Mesendoderm (in vitro differentiated cells): Measurements from ENCODE around the gene ABCB11.

Source experiments
- DNase-seq: peaks from one replicate; pipeline ENCODE4 v3.0.0; 2013
- H2AK5ac ChIP-seq: 2 replicates; pipeline ENCODE4 v1.6.1; 2013; ENCODE audit warnings: low read length, inconsistent platforms
- H2BK120ac ChIP-seq: 2 replicates; pipeline ENCODE4 v1.6.1; 2013; ENCODE audit warnings: low read depth, mild to moderate bottlenecking, low read length, moderate library complexity, mixed read lengths
- H2BK15ac ChIP-seq: replicated peaks from 2 replicates; pipeline ENCODE4 v1.6.1; 2013; ENCODE audit warnings: low read depth, mild to moderate bottlenecking, moderate library complexity
- H2BK5ac ChIP-seq: 2 replicates; pipeline ENCODE4 v1.6.1; 2013; ENCODE audit warnings: low read length, inconsistent platforms
- H3K18ac ChIP-seq: 2 replicates; pipeline ENCODE4 v1.6.1; 2013; ENCODE audit warnings: mild to moderate bottlenecking, low read length, mixed read lengths
- H3K23ac ChIP-seq: one replicate; pipeline ENCODE4 v1.6.1; 2013; ENCODE audit warnings: low read length
- H3K27ac ChIP-seq: 2 replicates; pipeline ENCODE4 v1.5.1; 2013; ENCODE audit warnings: low read depth, mild to moderate bottlenecking, inconsistent platforms, low read length, moderate library complexity
- H3K27me3 ChIP-seq: 2 replicates; pipeline ENCODE4 v1.6.1; 2013; ENCODE audit warnings: low read length, control low read depth, mild to moderate bottlenecking, inconsistent platforms; ENCODE audit not compliant: insufficient read depth, poor library complexity
- H3K36me3 ChIP-seq: 2 replicates; pipeline ENCODE4 v1.6.1; 2013; ENCODE audit warnings: low read length, inconsistent platforms; ENCODE audit not compliant: control insufficient read depth, insufficient read depth
- H3K4ac ChIP-seq: one replicate; pipeline ENCODE4 v1.6.1; 2013; ENCODE audit warnings: low read depth, mild to moderate bottlenecking, low read length, moderate library complexity
- H3K4me1 ChIP-seq: 2 replicates; pipeline ENCODE4 v1.6.1; 2013; ENCODE audit warnings: low read depth, low read length, inconsistent platforms; ENCODE audit not compliant: control insufficient read depth
- H3K4me2 ChIP-seq: 2 replicates; pipeline ENCODE4 v1.6.1; 2013; ENCODE audit warnings: low read length
- H3K4me3 ChIP-seq: 2 replicates; pipeline ENCODE4 v1.5.1; 2013; ENCODE audit warnings: mild to moderate bottlenecking, low read length
- H3K56ac ChIP-seq: one replicate; pipeline ENCODE4 v1.6.1; 2013; ENCODE audit warnings: low read length
- H3K79me1 ChIP-seq: 2 replicates; pipeline ENCODE4 v1.6.1; 2013; ENCODE audit warnings: low read length, inconsistent platforms
- H3K79me2 ChIP-seq: 2 replicates; pipeline ENCODE4 v1.6.1; 2013; ENCODE audit warnings: mild to moderate bottlenecking, low read length; ENCODE audit not compliant: control insufficient read depth, insufficient read depth
- H3K9ac ChIP-seq: 2 replicates; pipeline ENCODE4 v1.6.1; 2013; ENCODE audit warnings: low read length, inconsistent platforms
- H4K5ac ChIP-seq: one replicate; pipeline ENCODE4 v1.6.1; 2013; ENCODE audit warnings: low read length
- H4K8ac ChIP-seq: one replicate; pipeline ENCODE4 v1.6.1; 2013; ENCODE audit warnings: low read depth, mild to moderate bottlenecking, control low read depth, low read length, moderate library complexity
- WGBS: extraction: QIAGEN DNeasy Blood & Tissue Kit; methylation state at CpG from one replicate; pipeline ENCODE4 v1.1.7; 2013; ENCODE audit warnings: low lambda C conversion rate, missing lambda C conversion rate; ENCODE audit not compliant: insufficient coverage; ENCODE audit errors: extremely low coverage; 5-methylcytosine and 5-hydroxymethylcytosine counted together

Gene ABCB11

DNA sequence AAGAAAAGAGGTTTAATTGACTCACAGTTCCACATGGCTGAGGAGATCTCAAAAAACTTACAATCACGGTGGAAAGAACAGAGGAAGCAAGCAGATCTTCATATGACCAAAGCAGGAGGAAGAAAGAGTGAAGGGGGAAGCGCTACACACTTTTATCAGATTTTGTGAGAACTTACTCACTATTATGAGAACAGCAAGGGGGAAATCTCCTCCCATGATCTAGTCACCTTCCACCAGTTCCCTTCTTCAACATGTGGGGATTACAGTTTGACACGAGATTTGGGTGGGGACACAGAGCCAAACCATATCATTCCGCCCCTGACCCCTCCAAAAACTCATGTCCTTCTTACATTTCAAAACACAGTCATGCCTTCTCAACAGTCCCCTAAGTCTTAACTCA, 75.8 kb downstream of the ABCB11 start:
- H3K23ac ChIP-seq, result no peak overlapping the region
- no peak overlapping the region for H2BK15ac ChIP-seq
- no peak overlapping the region for H4K5ac ChIP-seq
- no peaks in the 10 kb centered on the region for H3K79me2 ChIP-seq
- DNase-seq, result no peak
- no peak overlapping the region for H3K4me2 ChIP-seq
- no peak overlapping the region for H3K4me3 ChIP-seq
- H2AK5ac ChIP-seq, result no peak overlapping the region
- H3K36me3 ChIP-seq, result no peaks in the 10 kb centered on the region
- no peak overlapping the region for H4K8ac ChIP-seq
- H3K18ac ChIP-seq, result no peak overlapping the region
- WGBS, result no CpG with 5 or more reads among the region's 4 CpGs
- H3K27ac ChIP-seq, result no peak overlapping the region
- H3K4me1 ChIP-seq, result no peaks in the 10 kb centered on the region
- H3K4ac ChIP-seq, result no peak overlapping the region
- no peaks in the 10 kb centered on the region for H3K79me1 ChIP-seq
- H3K9ac ChIP-seq, result no peak overlapping the region
- no peak overlapping the region for H2BK120ac ChIP-seq
- H3K27me3 ChIP-seq, result no peaks in the 10 kb centered on the region
- no peak overlapping the region for H3K56ac ChIP-seq
- no peak overlapping the region for H2BK5ac ChIP-seq

DNA sequence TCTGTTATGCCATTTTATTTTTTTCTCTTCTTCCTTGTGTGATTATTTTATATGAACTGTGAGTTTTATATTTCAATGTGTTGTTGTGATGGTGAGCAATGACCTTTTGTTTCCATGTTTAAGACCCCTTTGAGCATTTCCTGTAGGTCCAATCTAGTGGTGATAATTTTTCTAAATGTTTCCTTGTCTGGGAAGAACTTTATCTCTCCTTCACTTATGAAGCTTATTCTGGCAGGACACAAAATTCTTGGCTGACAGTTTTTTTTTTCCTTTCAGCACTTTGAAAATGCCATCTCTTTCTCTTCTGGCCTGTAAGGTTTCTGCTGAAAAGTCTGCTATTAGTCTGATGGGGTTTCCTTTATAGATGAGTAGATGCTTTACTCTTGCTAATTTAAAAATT, 76.9 kb downstream of the ABCB11 start:
- Histone ChIP-seq H3K4me1 (no peaks in the 10 kb centered on the region), H2BK15ac (no peak overlapping the region), H3K4me3 (no peak overlapping the region), H3K4me2 (no peak overlapping the region), H3K56ac (no peak overlapping the region), H3K79me1 (no peaks in the 10 kb centered on the region), H2BK120ac (no peak overlapping the region), H4K8ac (no peak overlapping the region), H3K18ac (no peak overlapping the region), H4K5ac (no peak overlapping the region), H3K27me3 (no peaks in the 10 kb centered on the region), H3K36me3 (no peaks in the 10 kb centered on the region), H3K4ac (no peak overlapping the region), H2BK5ac (no peak overlapping the region), H3K79me2 (no peaks in the 10 kb centered on the region), H2AK5ac (no peak overlapping the region), H3K23ac (no peak overlapping the region), H3K27ac (no peak overlapping the region), H3K9ac (no peak overlapping the region)
- DNase-seq, result no peak

DNA sequence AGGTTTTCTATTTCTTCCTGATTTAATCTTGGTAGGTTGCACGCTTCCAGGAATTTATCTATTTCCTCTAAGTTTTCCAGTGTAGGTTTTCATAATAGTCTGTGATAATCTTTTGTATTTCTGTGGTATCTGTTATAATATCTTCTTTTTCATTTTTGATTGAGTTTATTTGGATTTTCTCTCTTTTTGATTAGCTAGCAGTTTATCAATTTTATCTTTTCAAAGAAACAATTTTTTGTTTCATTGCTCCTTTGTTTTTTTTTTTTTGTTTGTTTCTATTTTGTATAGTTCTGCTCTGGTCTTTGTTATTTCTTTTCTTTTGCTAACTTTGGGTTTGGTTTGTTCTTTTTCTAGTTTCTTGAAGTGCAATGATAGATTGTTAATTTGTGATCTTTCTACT, 78.7 kb downstream of the ABCB11 start:
- H3K4me1 ChIP-seq, result no peaks in the 10 kb centered on the region
- H3K9ac ChIP-seq, result no peak overlapping the region
- H3K18ac ChIP-seq, result no peak overlapping the region
- no peak overlapping the region for H3K27ac ChIP-seq
- no peak overlapping the region for H2BK15ac ChIP-seq
- no CpG with 5 or more reads among the region's 1 CpG for WGBS
- no peaks in the 10 kb centered on the region for H3K79me1 ChIP-seq
- H4K8ac ChIP-seq, result no peak overlapping the region
- no peaks in the 10 kb centered on the region for H3K36me3 ChIP-seq
- DNase-seq, result no peak
- no peak overlapping the region for H2AK5ac ChIP-seq
- no peak overlapping the region for H4K5ac ChIP-seq
- no peak overlapping the region for H3K56ac ChIP-seq
- H3K79me2 ChIP-seq, result no peaks in the 10 kb centered on the region
- no peak overlapping the region for H3K4ac ChIP-seq
- no peaks in the 10 kb centered on the region for H3K27me3 ChIP-seq
- no peak overlapping the region for H3K4me2 ChIP-seq
- H3K23ac ChIP-seq, result no peak overlapping the region
- H2BK120ac ChIP-seq, result no peak overlapping the region
- no peak overlapping the region for H3K4me3 ChIP-seq
- H2BK5ac ChIP-seq, result no peak overlapping the region

DNA sequence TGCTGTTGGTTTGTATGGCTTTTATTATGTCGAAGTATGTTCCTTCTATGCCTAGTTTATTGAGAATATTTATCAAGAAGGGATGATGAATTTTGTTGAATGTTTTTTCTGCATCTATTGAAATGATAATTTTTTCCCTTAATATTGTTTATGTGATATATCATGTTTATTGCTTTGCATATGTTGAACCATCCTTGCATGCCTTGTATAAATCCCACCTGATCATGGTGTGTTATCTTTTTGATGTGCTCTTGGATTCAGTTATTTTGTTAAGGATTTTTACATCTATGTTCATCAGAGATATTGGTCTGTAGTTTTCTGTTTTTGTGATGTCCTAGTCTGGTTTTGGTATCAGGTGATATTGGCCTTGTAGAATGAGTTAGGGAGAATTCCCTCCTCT, 79.3 kb downstream of the ABCB11 start:
- WGBS, result no CpG with 5 or more reads among the region's 1 CpG
- H3K36me3 ChIP-seq, result no peaks in the 10 kb centered on the region
- no peak overlapping the region for H4K5ac ChIP-seq
- H3K56ac ChIP-seq, result no peak overlapping the region
- H3K9ac ChIP-seq, result no peak overlapping the region
- no peak overlapping the region for H3K4me2 ChIP-seq
- no peaks in the 10 kb centered on the region for H3K79me2 ChIP-seq
- no peak overlapping the region for H2AK5ac ChIP-seq
- no peak overlapping the region for H3K4me3 ChIP-seq
- DNase-seq, result no peak
- no peak overlapping the region for H3K18ac ChIP-seq
- no peak overlapping the region for H4K8ac ChIP-seq
- H3K4me1 ChIP-seq, result no peaks in the 10 kb centered on the region
- H2BK15ac ChIP-seq, result no peak overlapping the region
- H3K27me3 ChIP-seq, result no peaks in the 10 kb centered on the region
- H3K27ac ChIP-seq, result no peak overlapping the region
- no peak overlapping the region for H2BK5ac ChIP-seq
- no peak overlapping the region for H3K4ac ChIP-seq
- no peak overlapping the region for H2BK120ac ChIP-seq
- no peak overlapping the region for H3K23ac ChIP-seq
- H3K79me1 ChIP-seq, result no peaks in the 10 kb centered on the region

DNA sequence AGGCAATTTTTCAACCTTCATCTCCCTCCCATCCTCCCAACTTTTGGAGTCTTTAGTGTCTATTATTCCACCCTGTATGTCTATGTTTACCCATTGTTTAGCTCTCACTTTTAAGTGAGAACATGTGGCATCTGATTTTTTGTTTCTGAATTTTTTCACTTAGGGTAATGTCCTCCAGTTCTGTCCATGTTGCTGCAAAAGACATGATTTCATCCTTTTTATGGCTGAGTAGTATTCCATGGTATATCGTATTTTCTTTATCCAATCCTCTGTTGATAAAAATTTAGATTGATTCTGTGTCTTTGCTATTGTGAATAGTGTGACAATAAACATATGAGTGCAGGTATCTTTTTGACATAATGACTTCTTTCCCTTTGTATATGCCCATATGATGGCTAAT, 81.8 kb downstream of the ABCB11 start:
- Histone ChIP-seq H2BK5ac (no peak overlapping the region), H3K56ac (no peak overlapping the region), H3K23ac (no peak overlapping the region), H2BK120ac (no peak overlapping the region), H3K79me2 (no peaks in the 10 kb centered on the region), H3K27me3 (no peaks in the 10 kb centered on the region), H3K36me3 (no peaks in the 10 kb centered on the region), H2AK5ac (no peak overlapping the region), H4K5ac (no peak overlapping the region), H3K79me1 (no peaks in the 10 kb centered on the region), H3K18ac (no peak overlapping the region), H2BK15ac (no peak overlapping the region), H3K27ac (no peak overlapping the region), H3K4me2 (no peak overlapping the region), H3K4me1 (no peaks in the 10 kb centered on the region), H3K9ac (no peak overlapping the region), H3K4me3 (no peak overlapping the region), H4K8ac (no peak overlapping the region), H3K4ac (no peak overlapping the region)
- DNase-seq, result no peak
- no CpG with 5 or more reads among the region's 1 CpG for WGBS

DNA sequence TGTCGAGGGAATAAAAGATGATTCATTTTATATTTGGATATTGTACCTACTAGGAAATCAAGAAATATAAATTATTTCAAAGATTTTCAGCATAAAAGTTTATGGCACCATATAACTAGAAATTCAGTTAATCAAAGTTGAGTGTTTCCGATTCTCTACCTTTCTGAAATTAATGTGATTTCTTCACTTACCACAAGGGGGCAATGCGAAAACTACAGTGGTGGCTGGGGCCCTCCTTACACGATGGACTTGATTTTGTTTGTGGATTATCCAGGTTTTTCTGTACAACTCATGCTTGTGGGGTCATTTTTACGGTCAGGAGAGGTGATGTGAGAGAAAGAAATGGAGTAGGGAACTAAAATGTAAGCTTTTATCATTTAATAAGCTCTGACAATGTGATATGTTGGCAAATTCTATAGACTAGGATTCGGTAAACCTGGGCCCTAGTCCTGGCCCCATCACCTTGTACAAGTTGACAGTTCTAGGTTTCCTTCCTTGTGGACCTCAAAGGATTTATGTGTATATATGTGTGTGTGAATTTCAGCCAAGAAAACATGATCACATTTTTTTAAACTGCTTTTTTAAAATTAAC, 82.4 kb downstream of the ABCB11 start:
- Histone ChIP-seq H2BK120ac (no peak overlapping the region), H4K8ac (no peak overlapping the region), H2AK5ac (no peak overlapping the region), H3K27ac (no peak overlapping the region), H3K4me3 (no peak overlapping the region), H3K23ac (no peak overlapping the region), H3K9ac (no peak overlapping the region), H3K36me3 (no peaks in the 10 kb centered on the region), H3K4me2 (no peak overlapping the region), H3K4me1 (no peaks in the 10 kb centered on the region), H3K56ac (no peak overlapping the region), H2BK5ac (no peak overlapping the region), H3K4ac (no peak overlapping the region), H3K18ac (no peak overlapping the region), H4K5ac (no peak overlapping the region), H3K79me2 (no peaks in the 10 kb centered on the region), H3K27me3 (no peaks in the 10 kb centered on the region), H3K79me1 (no peaks in the 10 kb centered on the region), H2BK15ac (no peak overlapping the region)
- no CpG with 5 or more reads among the region's 6 CpGs for WGBS
- peak; percentile 31 for DNase-seq
